M059J (cell line): Measurements from ENCODE around the gene CARD9. TPM values are rescaled to one million over a fixed set of nuclear protein-coding genes. Genes with fewer than 3 reads are reported as not detected.
A peak's percentile ranks its signal among the peaks of the same experiment; 100 is the strongest.

ENCODE experiments used
- DNase-seq: peaks from one replicate; pipeline ENCODE4 v3.0.0-alpha.2; 2012; ENCODE audit warnings: low read depth
- total RNA-seq: library from RNA; depleted of rRNA; stranded (reverse); fragments of >200 nt; shearing (Covaris generic); gene quantifications from 2 replicates; pipeline ENCODE4 v1.2.3, GENCODE V29; 2014

Gene CARD9
- total RNA-seq, 1 experiment from 2014 or later = 0.12 TPM

- DNase-seq = no peak
Measured at GRCh38 chr9:136381311-136381710, 7.8 kb upstream of the CARD9 start.

- DNase-seq = no peak
Measured at GRCh38 chr9:136380381-136380780, 6.9 kb upstream of the CARD9 start.

- DNase-seq = no peak
Measured at GRCh38 chr9:136379891-136380290, 6.4 kb upstream of the CARD9 start.

- DNase-seq = no peak
Measured at GRCh38 chr9:136379401-136379800, 5.9 kb upstream of the CARD9 start.

- DNase-seq = no peak
Measured at GRCh38 chr9:136379003-136379287, 5.5 kb upstream of the CARD9 start.

- no peak for DNase-seq
Measured at GRCh38 chr9:136378170-136379002, 4.9 kb upstream of the CARD9 start.

GRCh38 chr9:136377341-136378169, 4.1 kb upstream of the CARD9 start:
- DNase-seq = no peak

- DNase-seq = no peak
Measured at GRCh38 chr9:136376457-136376856, 3.0 kb upstream of the CARD9 start.

- no peak for DNase-seq
Measured at GRCh38 chr9:136375096-136375495, 1.6 kb upstream of the CARD9 start.

GRCh38 chr9:136374183-136374575, 710 bp upstream of the CARD9 start:
- DNase-seq = no peak

- peak; percentile 50 for DNase-seq
Measured at GRCh38 chr9:136372561-136373299, 739 bp downstream of the CARD9 start.

GRCh38 chr9:136372006-136372405, 1.5 kb downstream of the CARD9 start:
- no peak for DNase-seq

- no peak for DNase-seq
Measured at GRCh38 chr9:136371533-136371880, 2.0 kb downstream of the CARD9 start.

- peak; percentile 30 for DNase-seq
Measured at GRCh38 chr9:136370687-136371532, 2.6 kb downstream of the CARD9 start.

- no peak for DNase-seq
Measured at GRCh38 chr9:136370037-136370436, 3.4 kb downstream of the CARD9 start.

- DNase-seq = no peak
Measured at GRCh38 chr9:136368190-136368589, 5.3 kb downstream of the CARD9 start.

GRCh38 chr9:136367296-136368145, 5.9 kb downstream of the CARD9 start:
- DNase-seq = no peak

GRCh38 chr9:136366826-136367225, 6.6 kb downstream of the CARD9 start:
- DNase-seq = no peak

- DNase-seq = no peak
Measured at GRCh38 chr9:136365775-136366222, 7.7 kb downstream of the CARD9 start.

- DNase-seq = no peak
Measured at GRCh38 chr9:136364942-136365774, 8.3 kb downstream of the CARD9 start.
